Neuronal stem cell (in vitro differentiated cells): Measurements from ENCODE around the gene NEK10.

Experiments
- DNase-seq: peaks from one replicate; pipeline ENCODE4 v3.0.0-alpha.2; 2013; ENCODE audit warnings: low spot score
- H2AFZ ChIP-seq: one replicate; pipeline ENCODE4 v1.6.1; 2013; ENCODE audit warnings: mild to moderate bottlenecking, low read length, inconsistent platforms
- H2AK5ac ChIP-seq: 2 replicates; pipeline ENCODE4 v1.6.1; 2013; ENCODE audit warnings: low read depth, mild to moderate bottlenecking, inconsistent platforms, low read length, moderate library complexity, mixed read lengths
- H2BK120ac ChIP-seq: 2 replicates; pipeline ENCODE4 v1.6.1; 2013; ENCODE audit warnings: low read depth, mild to moderate bottlenecking, inconsistent platforms, low read length, moderate library complexity, mixed read lengths
- H2BK12ac ChIP-seq: one replicate; pipeline ENCODE4 v1.6.1; 2013; ENCODE audit warnings: low read length, inconsistent platforms
- H2BK15ac ChIP-seq: 2 replicates; pipeline ENCODE4 v1.6.1; 2013; ENCODE audit warnings: mild to moderate bottlenecking, low read length, inconsistent platforms, mixed read lengths
- H2BK5ac ChIP-seq: one replicate; pipeline ENCODE4 v1.6.1; 2013; ENCODE audit warnings: inconsistent platforms, mild to moderate bottlenecking, low read length, moderate library complexity
- H3K14ac ChIP-seq: one replicate; pipeline ENCODE4 v1.6.1; 2013; ENCODE audit warnings: low read length, inconsistent platforms
- H3K18ac ChIP-seq: 2 replicates; pipeline ENCODE4 v1.6.1; 2013; ENCODE audit warnings: low read length, inconsistent platforms
- H3K23ac ChIP-seq: 2 replicates; pipeline ENCODE4 v1.6.1; 2013; ENCODE audit warnings: low read depth, mild to moderate bottlenecking, mixed read lengths, low read length, inconsistent platforms; ENCODE audit not compliant: poor library complexity
- H3K27ac ChIP-seq: replicated peaks from 3 replicates; pipeline ENCODE4 v1.5.1; 2013; ENCODE audit warnings: low read length, inconsistent platforms
- H3K27me3 ChIP-seq, 3 experiments: 2 replicates each; pipeline ENCODE4 v1.6.1; 2013; ENCODE audit warnings: low read length in 3 of 3, mild to moderate bottlenecking in 2 of 3, inconsistent platforms in 1 of 3, low read depth in 1 of 3, mixed read lengths in 1 of 3, moderate library complexity in 1 of 3; ENCODE audit not compliant: control insufficient read depth in 3 of 3, insufficient read depth in 3 of 3
- H3K36me3 ChIP-seq, 2 donors: replicated peaks in 1 of 2; 2 replicates each; pipeline ENCODE4 v1.6.1; 2013; ENCODE audit warnings: low read length in 2 of 2; ENCODE audit not compliant: control insufficient read depth in 2 of 2, insufficient read depth in 2 of 2
- H3K4ac ChIP-seq: 2 replicates; pipeline ENCODE4 v1.6.1; 2013; ENCODE audit warnings: inconsistent platforms, mild to moderate bottlenecking, low read length, moderate library complexity
- H3K4me1 ChIP-seq, 2 donors: 1 replicate in 1 of 2; 2 replicates in 1 of 2; pipeline ENCODE4 v1.6.1; 2013; ENCODE audit warnings: low read length in 2 of 2, low read depth in 1 of 2; ENCODE audit not compliant: control insufficient read depth in 2 of 2, insufficient read depth in 1 of 2
- H3K4me2 ChIP-seq: one replicate; pipeline ENCODE4 v1.6.1; 2013; ENCODE audit warnings: mild to moderate bottlenecking, low read length, inconsistent platforms; ENCODE audit not compliant: insufficient read depth, poor library complexity, severe bottlenecking
- H3K4me3 ChIP-seq, 2 donors: 2 replicates each; pipeline ENCODE4 v1.5.1; 2013; ENCODE audit warnings: low read length in 2 of 2, mild to moderate bottlenecking in 2 of 2, inconsistent platforms in 1 of 2, moderate library complexity in 1 of 2
- H3K79me1 ChIP-seq: one replicate; pipeline ENCODE4 v1.6.1; 2013; ENCODE audit warnings: low read depth, mild to moderate bottlenecking, inconsistent platforms, low read length, moderate library complexity
- H3K9ac ChIP-seq: one replicate; pipeline ENCODE4 v1.6.1; 2013; ENCODE audit warnings: mild to moderate bottlenecking, low read depth, low read length, inconsistent platforms; ENCODE audit not compliant: poor library complexity
- H3K9me3 ChIP-seq, 2 donors: replicated peaks in 1 of 2; 2 replicates each; pipeline versions ENCODE3 to v1.6.1; 2013; ENCODE audit warnings: low read length in 2 of 2, mild to moderate bottlenecking in 2 of 2, inconsistent platforms in 1 of 2, low read depth in 1 of 2, mixed read lengths in 1 of 2, moderate library complexity in 1 of 2; ENCODE audit not compliant: control insufficient read depth in 2 of 2, insufficient read depth in 1 of 2
- H4K8ac ChIP-seq: one replicate; pipeline ENCODE4 v1.6.1; 2013; ENCODE audit warnings: low read depth, mild to moderate bottlenecking, inconsistent platforms, low read length, moderate library complexity
- H4K91ac ChIP-seq: one replicate; pipeline ENCODE4 v1.6.1; 2013; ENCODE audit warnings: low read length, low read depth, mild to moderate bottlenecking, inconsistent platforms; ENCODE audit not compliant: poor library complexity
- WGBS, 2 donors: extraction: QIAGEN DNeasy Blood & Tissue Kit; methylation state at CpG; one replicate each; pipeline ENCODE4 v1.1.7; 2013; ENCODE audit warnings: missing lambda C conversion rate in 2 of 2, mixed read lengths in 1 of 2; ENCODE audit not compliant: insufficient read length in 2 of 2, insufficient replicate concordance in 1 of 2; ENCODE audit errors: extremely low coverage in 2 of 2; 5-methylcytosine and 5-hydroxymethylcytosine counted together

Gene NEK10

GRCh38 chr3:27356976-27357375 lies 12.2 kb downstream of the NEK10 start:
- DNase-seq = no peak
- no peak overlapping the region for H2BK120ac ChIP-seq
- H2BK15ac ChIP-seq = no peak overlapping the region
- H3K4ac ChIP-seq = no peak overlapping the region
- no peak overlapping the region for H3K14ac ChIP-seq
- no peak overlapping the region for H4K8ac ChIP-seq
- no peak overlapping the region for H3K9ac ChIP-seq
- WGBS, 2 donors = no CpG with 5 or more reads among the region's 3 CpGs
- no peak overlapping the region for H3K18ac ChIP-seq
- no peaks in the 10 kb centered on the region for H3K27me3 ChIP-seq
- H4K91ac ChIP-seq = no peak overlapping the region
- H3K79me1 ChIP-seq = no peaks in the 10 kb centered on the region
- H3K4me1 ChIP-seq = peaks cover 4 to 17% of the 10 kb centered on the region in 2 donors
- H2BK12ac ChIP-seq = no peak overlapping the region
- H3K27ac ChIP-seq = no peak overlapping the region
- no peaks in the 10 kb centered on the region for H3K36me3 ChIP-seq
- no peak overlapping the region for H2BK5ac ChIP-seq
- H2AFZ ChIP-seq = no peak overlapping the region
- no peaks in the 10 kb centered on the region for H3K9me3 ChIP-seq
- H2AK5ac ChIP-seq = no peak overlapping the region
- H3K4me3 ChIP-seq = no peak overlapping the region
- no peak overlapping the region for H3K23ac ChIP-seq
- H3K4me2 ChIP-seq = no peak overlapping the region

GRCh38 chr3:27354588-27355203 lies 14.5 kb downstream of the NEK10 start:
- no peak overlapping the region for H2BK12ac ChIP-seq
- no peak overlapping the region for H2BK120ac ChIP-seq
- H2BK5ac ChIP-seq = no peak overlapping the region
- no peak overlapping the region for H3K23ac ChIP-seq
- H3K27me3 ChIP-seq = no peaks in the 10 kb centered on the region
- no peak for DNase-seq
- H2AK5ac ChIP-seq = no peak overlapping the region
- H3K4me1 ChIP-seq = peaks cover 4 to 11% of the 10 kb centered on the region in 2 donors
- H3K4ac ChIP-seq = no peak overlapping the region
- H3K36me3 ChIP-seq = no peaks in the 10 kb centered on the region
- WGBS, 2 donors = no CpG with 5 or more reads among the region's 4 CpGs
- no peak overlapping the region for H4K91ac ChIP-seq
- H3K27ac ChIP-seq = no peak overlapping the region
- H3K18ac ChIP-seq = no peak overlapping the region
- H2BK15ac ChIP-seq = no peak overlapping the region
- no peak overlapping the region for H3K4me2 ChIP-seq
- H3K79me1 ChIP-seq = no peaks in the 10 kb centered on the region
- H3K14ac ChIP-seq = no peak overlapping the region
- peak overlapping the region; percentile 56 for H2AFZ ChIP-seq
- H4K8ac ChIP-seq = no peak overlapping the region
- H3K9me3 ChIP-seq = no peaks in the 10 kb centered on the region
- no peak overlapping the region for H3K4me3 ChIP-seq
- no peak overlapping the region for H3K9ac ChIP-seq

- Histone ChIP-seq H3K4me2 (no peak overlapping the region), H4K8ac (no peak overlapping the region), H3K4me1 (peaks cover 4 to 11% of the 10 kb centered on the region in 2 donors), H3K9ac (no peak overlapping the region), H2BK12ac (no peak overlapping the region), H2BK120ac (no peak overlapping the region), H2BK5ac (no peak overlapping the region), H3K23ac (no peak overlapping the region), H3K4me3 (no peak overlapping the region), H3K27me3 (no peaks in the 10 kb centered on the region), H2AFZ (peak overlapping the region; percentile 9), H4K91ac (no peak overlapping the region), H2BK15ac (no peak overlapping the region), H3K18ac (no peak overlapping the region), H3K4ac (no peak overlapping the region), H3K27ac (no peak overlapping the region), H3K9me3 (no peaks in the 10 kb centered on the region), H2AK5ac (no peak overlapping the region), H3K79me1 (no peaks in the 10 kb centered on the region), H3K36me3 (no peaks in the 10 kb centered on the region), H3K14ac (no peak overlapping the region)
- DNase-seq = no peak
- no CpG with 5 or more reads among the region's 5 CpGs for WGBS, 2 donors
Measured at GRCh38 chr3:27354161-27354560, 15.0 kb downstream of the NEK10 start.

GRCh38 chr3:27353221-27353620 lies 16.0 kb downstream of the NEK10 start:
- no peaks in the 10 kb centered on the region for H3K36me3 ChIP-seq
- H3K27me3 ChIP-seq = no peaks in the 10 kb centered on the region
- peaks cover 4 to 11% of the 10 kb centered on the region in 2 donors for H3K4me1 ChIP-seq
- no peak overlapping the region for H4K8ac ChIP-seq
- H3K18ac ChIP-seq = no peak overlapping the region
- H4K91ac ChIP-seq = no peak overlapping the region
- H2BK15ac ChIP-seq = no peak overlapping the region
- H3K14ac ChIP-seq = no peak overlapping the region
- WGBS, 2 donors = no CpG with 5 or more reads among the region's 1 CpG
- no peak overlapping the region for H3K9ac ChIP-seq
- no peak overlapping the region for H3K4me2 ChIP-seq
- no peak overlapping the region for H2BK120ac ChIP-seq
- no peak overlapping the region for H3K27ac ChIP-seq
- no peak overlapping the region for H2AFZ ChIP-seq
- no peak overlapping the region for H3K23ac ChIP-seq
- no peaks in the 10 kb centered on the region for H3K9me3 ChIP-seq
- no peak for DNase-seq
- no peak overlapping the region for H3K4me3 ChIP-seq
- H3K4ac ChIP-seq = no peak overlapping the region
- no peaks in the 10 kb centered on the region for H3K79me1 ChIP-seq
- H2BK5ac ChIP-seq = no peak overlapping the region
- H2BK12ac ChIP-seq = no peak overlapping the region
- no peak overlapping the region for H2AK5ac ChIP-seq
